Activated T-helper 17 cell treated with anti-CD3 and anti-CD28 coated beads, Interleukin-2, amount 50 U/mL, for 72 hours (primary cell): Measurements from ENCODE around the gene OBSCN. TPM values are rescaled to one million over a fixed set of nuclear protein-coding genes. Genes with fewer than 3 reads are reported as not detected.
A peak's percentile ranks its signal among the peaks of the same experiment; 100 is the strongest.

ENCODE experiments used
- ATAC-seq: fragments of 150-1000 bp; cut with Tn5 transposase; replicated peaks from 2 replicates; pipeline ENCODE4 v1.10.0; 2021; ENCODE audit warnings: mild to moderate bottlenecking, moderate library complexity
- H3K27ac Mint-ChIP-seq: one replicate; pipeline ENCODE4 v1.8.0; 2022; ENCODE audit warnings: mixed read lengths
- H3K27me3 Mint-ChIP-seq: one replicate; pipeline ENCODE4 v1.8.0; 2022; ENCODE audit warnings: mixed read lengths
- H3K36me3 Mint-ChIP-seq: one replicate; pipeline ENCODE4 v1.8.0; 2022; ENCODE audit warnings: low read depth, mild to moderate bottlenecking, mixed read lengths
- H3K4me1 Mint-ChIP-seq: one replicate; pipeline ENCODE4 v1.8.0; 2022; ENCODE audit warnings: mixed read lengths
- H3K4me3 Mint-ChIP-seq: one replicate; pipeline ENCODE4 v1.8.0; 2022; ENCODE audit warnings: mild to moderate bottlenecking, mixed read lengths
- H3K9me3 Mint-ChIP-seq: one replicate; pipeline ENCODE4 v1.8.0; 2022; ENCODE audit warnings: mixed read lengths
- total RNA-seq, 2 donors: library from RNA; stranded (reverse); gene quantifications; one replicate each; pipeline ENCODE4 v1.2.3, GENCODE V29; 2022

OBSCN gene
- total RNA-seq, 2 donors from 2014 or later: 10.8 to 60.0 TPM

GRCh38 chr1:228414511-228415211 lies 206.8 kb downstream of the OBSCN start:
- Mint-ChIP-seq H3K9me3 (no peaks in the 10 kb centered on the region), H3K36me3 (no peaks in the 10 kb centered on the region), H3K27ac (no peak overlapping the region), H3K4me3 (peak overlapping the region; percentile 70), H3K4me1 (peaks cover 13% of the 10 kb centered on the region), H3K27me3 (peaks cover 8% of the 10 kb centered on the region)
- no peak for ATAC-seq

GRCh38 chr1:228415221-228415620 lies 207.4 kb downstream of the OBSCN start:
- peaks cover 13% of the 10 kb centered on the region for H3K4me1 Mint-ChIP-seq
- ATAC-seq: no peak
- H3K27me3 Mint-ChIP-seq: peaks cover 8% of the 10 kb centered on the region
- H3K27ac Mint-ChIP-seq: no peak overlapping the region
- no peaks in the 10 kb centered on the region for H3K9me3 Mint-ChIP-seq
- H3K4me3 Mint-ChIP-seq: peak overlapping the region; percentile 70
- H3K36me3 Mint-ChIP-seq: no peaks in the 10 kb centered on the region

- Mint-ChIP-seq H3K4me3 (peak overlapping the region; percentile 70), H3K4me1 (peaks cover 13% of the 10 kb centered on the region), H3K36me3 (no peaks in the 10 kb centered on the region), H3K27me3 (peaks cover 8% of the 10 kb centered on the region), H3K9me3 (no peaks in the 10 kb centered on the region), H3K27ac (no peak overlapping the region)
- ATAC-seq: no peak
Measured at GRCh38 chr1:228415853-228416216, 208.0 kb downstream of the OBSCN start.

- H3K4me1 Mint-ChIP-seq: peaks cover 13% of the 10 kb centered on the region
- H3K36me3 Mint-ChIP-seq: no peaks in the 10 kb centered on the region
- H3K27me3 Mint-ChIP-seq: peaks cover 8% of the 10 kb centered on the region
- peak within 1 kb of the TSS; percentile 70 for H3K4me3 Mint-ChIP-seq
- ATAC-seq: peak; percentile 77
- no peaks in the 10 kb centered on the region for H3K9me3 Mint-ChIP-seq
- H3K27ac Mint-ChIP-seq: peak within 1 kb of the TSS; percentile 28
Measured at GRCh38 chr1:228416217-228416933, 208.5 kb downstream of the OBSCN start, which contains the start of gene TRIM17. TSS of gene TRIM17 (minus strand) at chr1:228416861. CDS start at chr1:228415072, 1,789 bp downstream.

GRCh38 chr1:228417061-228417460 lies 209.2 kb downstream of the OBSCN start:
- Mint-ChIP-seq H3K9me3 (no peaks in the 10 kb centered on the region), H3K36me3 (no peaks in the 10 kb centered on the region), H3K4me3 (peak overlapping the region; percentile 70), H3K27ac (peak overlapping the region; percentile 28), H3K27me3 (peaks cover 8% of the 10 kb centered on the region), H3K4me1 (peaks cover 13% of the 10 kb centered on the region)
- ATAC-seq: no peak

- Mint-ChIP-seq H3K9me3 (no peaks in the 10 kb centered on the region), H3K36me3 (no peaks in the 10 kb centered on the region), H3K27me3 (peaks cover 8% of the 10 kb centered on the region), H3K4me1 (peaks cover 13% of the 10 kb centered on the region), H3K27ac (peak overlapping the region; percentile 28), H3K4me3 (peak overlapping the region; percentile 70)
- ATAC-seq: peak; percentile 34
Measured at GRCh38 chr1:228417483-228418203, 209.8 kb downstream of the OBSCN start.

GRCh38 chr1:228420968-228421826 lies 213.4 kb downstream of the OBSCN start:
- H3K27me3 Mint-ChIP-seq: no peaks in the 10 kb centered on the region
- no peaks in the 10 kb centered on the region for H3K9me3 Mint-ChIP-seq
- no peaks in the 10 kb centered on the region for H3K36me3 Mint-ChIP-seq
- ATAC-seq: no peak
- H3K4me3 Mint-ChIP-seq: no peak overlapping the region
- H3K27ac Mint-ChIP-seq: no peak overlapping the region
- peaks cover 5% of the 10 kb centered on the region for H3K4me1 Mint-ChIP-seq

- ATAC-seq: no peak
- Mint-ChIP-seq H3K27me3 (no peaks in the 10 kb centered on the region), H3K36me3 (no peaks in the 10 kb centered on the region), H3K9me3 (no peaks in the 10 kb centered on the region), H3K4me1 (no peaks in the 10 kb centered on the region), H3K4me3 (no peak overlapping the region), H3K27ac (no peak overlapping the region)
Measured at GRCh38 chr1:228423404-228424053, 215.7 kb downstream of the OBSCN start.

- no peak for ATAC-seq
- Mint-ChIP-seq H3K4me3 (no peak overlapping the region), H3K36me3 (no peaks in the 10 kb centered on the region), H3K27me3 (peaks cover 4% of the 10 kb centered on the region), H3K4me1 (no peaks in the 10 kb centered on the region), H3K27ac (no peak overlapping the region), H3K9me3 (no peaks in the 10 kb centered on the region)
Measured at GRCh38 chr1:228424685-228425660, 217.1 kb downstream of the OBSCN start.

- no peak for ATAC-seq
- Mint-ChIP-seq H3K4me1 (no peaks in the 10 kb centered on the region), H3K27me3 (peaks cover 15% of the 10 kb centered on the region), H3K36me3 (no peaks in the 10 kb centered on the region), H3K9me3 (no peaks in the 10 kb centered on the region), H3K4me3 (no peak overlapping the region), H3K27ac (no peak overlapping the region)
Measured at GRCh38 chr1:228426518-228427175, 218.8 kb downstream of the OBSCN start.

GRCh38 chr1:228428412-228428811 lies 220.6 kb downstream of the OBSCN start:
- Mint-ChIP-seq H3K27me3 (peaks cover 22% of the 10 kb centered on the region), H3K9me3 (no peaks in the 10 kb centered on the region), H3K27ac (no peak overlapping the region), H3K4me1 (no peaks in the 10 kb centered on the region), H3K36me3 (no peaks in the 10 kb centered on the region), H3K4me3 (no peak overlapping the region)
- ATAC-seq: no peak
